ENCODE data around the gene NEK6. TPM values are rescaled to one million over a fixed set of nuclear protein-coding genes. Genes with fewer than 3 reads are reported as not detected.
A peak's percentile ranks its signal among the peaks of the same experiment; 100 is the strongest.

Gene NEK6
- total and polyA plus RNA-seq, 2 of the 8 experiments (the other 6 are each of a cell fraction or from before 2014, with no cell fraction given) = 17.7 to 19.7 TPM

DNA sequence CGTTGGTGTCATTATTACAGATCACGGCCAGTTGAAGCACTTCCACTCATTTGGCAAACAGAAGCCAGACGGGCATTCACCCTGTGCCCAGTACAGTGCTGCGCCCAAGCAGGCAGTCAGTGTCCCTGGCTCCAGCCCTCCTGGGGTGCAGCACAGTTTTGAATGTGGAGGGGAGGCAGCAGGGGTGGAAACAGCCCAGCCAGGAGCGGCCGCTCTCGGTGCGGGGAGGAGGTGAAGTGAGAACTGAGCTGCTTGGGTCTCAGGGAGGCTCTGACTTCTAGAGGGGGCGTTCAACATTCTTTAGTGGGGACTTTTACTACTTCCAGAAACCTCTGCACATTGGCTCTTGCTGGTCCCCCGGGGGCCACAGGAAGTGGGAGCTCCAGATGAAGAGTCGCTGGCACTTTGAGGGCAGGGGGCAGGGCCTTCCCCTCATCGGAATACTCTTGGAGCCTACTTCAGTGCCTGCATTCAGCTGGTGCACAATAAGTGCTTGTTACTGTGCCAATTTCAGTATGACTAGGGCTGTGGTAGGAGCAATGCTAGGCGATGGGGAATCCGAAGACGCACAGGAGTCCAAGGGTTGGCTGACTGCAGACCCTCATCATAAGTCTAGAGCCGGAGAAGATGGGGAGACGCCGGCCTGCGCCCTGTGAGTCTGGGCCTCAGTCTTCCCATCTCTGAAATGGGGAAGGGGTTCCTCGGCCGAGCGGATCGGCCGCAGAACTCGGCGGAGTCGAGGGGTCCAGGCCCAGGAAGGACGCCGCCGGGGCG lies 492 bp upstream of the NEK6 start:
- peak overlapping the region in 1 of 2 experiments; percentile 55 for H3K4me2 ChIP-seq (ENCODE audit: insufficient read depth in 1 of 2, low read depth in 2 of 2, low read length in 2 of 2)
- peak overlapping the region; percentile 12; the same call in 1 of the 2 replicates for H4K8ac ChIP-seq (ENCODE audit: extremely low read depth, insufficient read depth, low read length)
- H3K23ac ChIP-seq (ENCODE audit: insufficient read length) = no peak overlapping the region
- H2BK120ac ChIP-seq (replicated peaks; ENCODE audit: low read depth, low read length) = no peak overlapping the region
- no peak overlapping the region for H4K91ac ChIP-seq (replicated peaks; ENCODE audit: insufficient read length, low read length)
- H2BK5ac ChIP-seq (ENCODE audit: low read depth, low read length) = no peak overlapping the region
- FAIRE-seq = no peak
- H4K20me1 ChIP-seq (replicated peaks in 1 of 2; ENCODE audit: control insufficient read depth in 1 of 2, insufficient read depth in 2 of 2, low read length in 2 of 2) = no peaks in the 10 kb centered on the region
- H2AFZ ChIP-seq (ENCODE audit: low read length) = no peak overlapping the region
- peak in 1 of 2 experiments; percentile 66 for DNase-seq (ENCODE audit: low read depth in 1 of 2, low spot score in 2 of 2)
- H3K4me3 ChIP-seq (ENCODE audit: extremely low read depth in 1 of 4, insufficient read depth in 2 of 4, low read depth in 3 of 4, low read length in 4 of 4) = peak overlapping the region; percentile 24 to 66 (median 40); a peak in 5 of 8 replicates
- H3K18ac ChIP-seq (ENCODE audit: extremely low read depth, low read length) = no peak overlapping the region
- peak overlapping the region; percentile 62; the same call in 1 of the 2 replicates for H2BK20ac ChIP-seq (ENCODE audit: low read length)
- no peaks in the 10 kb centered on the region; a peak in 2 of 7 replicates for H3K27me3 ChIP-seq (replicated peaks in 1 of 4; ENCODE audit: control insufficient read depth in 3 of 4, extremely low read depth in 1 of 4, insufficient read depth in 3 of 4, low read length in 3 of 4)
- H2AK5ac ChIP-seq (ENCODE audit: low read depth, low read length) = peak overlapping the region; percentile 79; the same call in 1 of the 2 replicates
- POLR2A ChIA-PET (ENCODE audit: partially characterized antibody) = interaction anchor here (0.7 kb wide), 1 partner anchor 605 kb away, joined by 3 read pairs; no protein-coding TSS in a partner anchor
- 53% methylated on average over 28 of the region's 31 CpGs; no CpG with 5 or more reads in 1 of the 2 experiments for WGBS, 2 experiments (ENCODE audit: extremely low coverage in 1 of 2, insufficient coverage in 1 of 2, insufficient read length in 1 of 2, insufficient replicate concordance in 2 of 2, low coverage in 1 of 2, low lambda C conversion rate in 2 of 2, missing lambda C conversion rate in 1 of 2)
- TF ChIP-seq CHD2 (IDR thresholded peaks at IDR 0.05; ENCODE audit: low read length) (no peak), HDAC2 (IDR thresholded peaks at IDR 0.05; ENCODE audit: borderline replicate concordance in 1 of 2, low read depth in 2 of 2, low read length in 2 of 2) (peak in 1 of 2 experiments; percentile 86; a peak in 2 of 4 replicates), KDM4A (IDR thresholded peaks at IDR 0.05; ENCODE audit: low read depth, low read length, severe bottlenecking) (peak; percentile 10), PHF8 (conservative IDR thresholded peaks at IDR 0.05; ENCODE audit: low read depth, low read length) (no peak), MAFK (IDR thresholded peaks at IDR 0.05; ENCODE audit: low read depth, low read length) (no peak), BACH1 (IDR thresholded peaks at IDR 0.05; ENCODE audit: low read length) (no peak), KDM1A (IDR thresholded peaks at IDR 0.05; ENCODE audit: borderline replicate concordance, low read length) (peak; percentile 99), BCL11A (IDR thresholded peaks at IDR 0.05; ENCODE audit: low read depth in 2 of 2, low read length in 2 of 2) (no peak)
- no peak overlapping the region for H3K27ac ChIP-seq (ENCODE audit: low read depth, low read length)
- no peak overlapping the region for H3K9ac ChIP-seq (replicated peaks in 1 of 4; ENCODE audit: extremely low read depth in 1 of 4, low read depth in 3 of 4, low read length in 3 of 4)
- H3K56ac ChIP-seq (replicated peaks; ENCODE audit: insufficient read length, low read depth, low read length) = no peak overlapping the region
- H4K5ac ChIP-seq (ENCODE audit: insufficient read length, low read depth, low read length) = no peak overlapping the region
- H3K79me1 ChIP-seq (ENCODE audit: low read depth, low read length) = peaks cover 3% of the 10 kb centered on the region
- no peaks in the 10 kb centered on the region for H3K9me3 ChIP-seq (ENCODE audit: insufficient read depth in 2 of 2, low read depth in 1 of 2, low read length in 1 of 2)
- peaks cover 8% of the 10 kb centered on the region for H3K23me2 ChIP-seq (ENCODE audit: low read depth, low read length)
- peak overlapping the region; percentile 69; the same call in 1 of the 2 replicates for H2BK12ac ChIP-seq (ENCODE audit: low read depth, low read length)
- H2BK15ac ChIP-seq (ENCODE audit: low read length) = peak overlapping the region; percentile 65; the same call in 1 of the 2 replicates
- CTCF ChIA-PET (ENCODE audit: partially characterized antibody) = interaction anchor here (0.7 to 3.9 kb wide), 5 partner anchors 36 to 135 kb away, joined by 3 to 14 read pairs (median 5); no protein-coding TSS in a partner anchor
- H3K36me3 ChIP-seq (ENCODE audit: control insufficient read depth in 2 of 4, insufficient read depth in 4 of 4, low read length in 3 of 4) = no peaks in the 10 kb centered on the region
- H3K79me2 ChIP-seq (ENCODE audit: control insufficient read depth in 1 of 2, insufficient read depth in 2 of 2, low read length in 2 of 2) = peaks cover 0 to 5% of the 10 kb centered on the region in 2 experiments; a peak in 2 of 4 replicates
- H3K14ac ChIP-seq (ENCODE audit: insufficient read length) = no peak overlapping the region
- peaks cover 4 to 19% (median 7%) of the 10 kb centered on the region in 4 experiments; a peak in 4 of 7 replicates for H3K4me1 ChIP-seq (replicated peaks in 1 of 4; ENCODE audit: control insufficient read depth in 3 of 4, insufficient read depth in 4 of 4, low read length in 3 of 4)
- H3K4ac ChIP-seq (replicated peaks; ENCODE audit: insufficient read length, low read depth, low read length) = peak overlapping the region; percentile 8

Data from H1 (cell line).